Right lobe of liver (tissue), 4 donors: ENCODE measurements around the gene OIT3.

Source experiments
- POLR2A ChIP-seq: fragments of 450-650 bp; IDR thresholded peaks from one replicate; pipeline ENCODE4 v1.6.1; 2017; ENCODE audit warnings: antibody characterized with exemption, mild to moderate bottlenecking
- TF ChIP-seq, protein P1 (sequence below), 4 donors: fragments of 200-600 bp in 3 of 4; fragments of 450-650 bp in 1 of 4; IDR thresholded peaks; one replicate each; pipeline versions ENCODE4 v1.5.1 to v1.8.0; 2016 to 2022; ENCODE audit warnings: antibody characterized with exemption in 4 of 4, mild to moderate bottlenecking in 2 of 4
- donor health status: DM: no; HTN: no; CAD: no.
- donor health status: DM: no; HTN: no; CAD: no.
- donor health status: DM: no; HTN: yes; CAD: no.

DNA sequence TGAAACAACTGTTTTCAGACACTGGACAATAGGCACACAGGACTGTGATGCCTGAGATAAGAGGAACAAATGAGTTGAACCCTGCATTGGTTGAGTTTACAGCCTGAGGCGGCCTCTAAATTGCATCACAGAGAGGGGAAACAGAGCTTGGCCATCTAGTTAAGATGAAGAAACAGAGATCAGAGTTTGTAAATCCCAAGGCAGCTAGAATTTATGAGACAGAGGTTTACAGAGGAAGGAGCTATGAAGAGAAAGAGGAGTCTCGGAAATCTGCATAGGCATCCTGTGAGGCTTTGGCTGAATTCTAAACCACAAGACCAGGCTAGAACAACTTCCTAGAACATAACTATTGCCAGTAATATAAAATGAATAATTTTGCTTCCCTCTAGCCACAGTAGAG, 41.0 kb upstream of the OIT3 start:
- TF ChIP-seq, protein P1, sequence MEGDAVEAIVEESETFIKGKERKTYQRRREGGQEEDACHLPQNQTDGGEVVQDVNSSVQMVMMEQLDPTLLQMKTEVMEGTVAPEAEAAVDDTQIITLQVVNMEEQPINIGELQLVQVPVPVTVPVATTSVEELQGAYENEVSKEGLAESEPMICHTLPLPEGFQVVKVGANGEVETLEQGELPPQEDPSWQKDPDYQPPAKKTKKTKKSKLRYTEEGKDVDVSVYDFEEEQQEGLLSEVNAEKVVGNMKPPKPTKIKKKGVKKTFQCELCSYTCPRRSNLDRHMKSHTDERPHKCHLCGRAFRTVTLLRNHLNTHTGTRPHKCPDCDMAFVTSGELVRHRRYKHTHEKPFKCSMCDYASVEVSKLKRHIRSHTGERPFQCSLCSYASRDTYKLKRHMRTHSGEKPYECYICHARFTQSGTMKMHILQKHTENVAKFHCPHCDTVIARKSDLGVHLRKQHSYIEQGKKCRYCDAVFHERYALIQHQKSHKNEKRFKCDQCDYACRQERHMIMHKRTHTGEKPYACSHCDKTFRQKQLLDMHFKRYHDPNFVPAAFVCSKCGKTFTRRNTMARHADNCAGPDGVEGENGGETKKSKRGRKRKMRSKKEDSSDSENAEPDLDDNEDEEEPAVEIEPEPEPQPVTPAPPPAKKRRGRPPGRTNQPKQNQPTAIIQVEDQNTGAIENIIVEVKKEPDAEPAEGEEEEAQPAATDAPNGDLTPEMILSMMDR (IDR thresholded peaks at IDR 0.05) = no peak
- TF ChIP-seq POLR2A = no peak
